A549 treated with Mapracorat at 1 μM for 4 hours (cell line): ENCODE results near the gene OR10AD1. TPM values are rescaled to one million over a fixed set of nuclear protein-coding genes. Genes with fewer than 3 reads are reported as not detected.

Experiments used
- total RNA-seq: library from RNA; stranded (reverse); fragments of 200-300 nt; extraction: Qiagen RNA extraction; gene quantifications from 5 replicates; pipeline ENCODE4 v1.2.3, GENCODE V29; 2022

OR10AD1 gene, protein sequence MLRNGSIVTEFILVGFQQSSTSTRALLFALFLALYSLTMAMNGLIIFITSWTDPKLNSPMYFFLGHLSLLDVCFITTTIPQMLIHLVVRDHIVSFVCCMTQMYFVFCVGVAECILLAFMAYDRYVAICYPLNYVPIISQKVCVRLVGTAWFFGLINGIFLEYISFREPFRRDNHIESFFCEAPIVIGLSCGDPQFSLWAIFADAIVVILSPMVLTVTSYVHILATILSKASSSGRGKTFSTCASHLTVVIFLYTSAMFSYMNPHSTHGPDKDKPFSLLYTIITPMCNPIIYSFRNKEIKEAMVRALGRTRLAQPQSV
- not detected in 5 replicates for total RNA-seq

DNA sequence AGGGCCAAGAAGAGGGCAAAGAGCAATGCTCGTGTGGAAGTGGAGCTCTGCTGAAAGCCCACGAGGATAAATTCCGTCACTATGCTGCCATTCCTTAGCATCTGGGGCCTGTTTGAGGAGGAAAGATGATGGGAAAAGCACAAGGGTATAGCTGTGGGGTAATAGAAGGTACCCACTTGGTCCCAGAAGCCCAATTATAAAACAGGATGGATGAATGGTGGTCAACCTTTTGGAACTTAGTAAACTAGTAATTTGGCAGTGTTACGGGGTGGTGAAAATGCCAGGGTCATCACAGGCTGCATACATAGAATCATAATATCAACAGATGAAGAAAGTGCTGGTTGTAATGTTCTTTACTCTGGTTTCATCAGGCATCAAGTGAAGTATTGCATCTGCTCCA is at the start of gene OR10AD1:
Gene OR10AD1, minus strand, starts transcription at position 101 of the 400 bp plus-strand sequence. Its CDS starts 0 bp downstream, at position 101.

DNA sequence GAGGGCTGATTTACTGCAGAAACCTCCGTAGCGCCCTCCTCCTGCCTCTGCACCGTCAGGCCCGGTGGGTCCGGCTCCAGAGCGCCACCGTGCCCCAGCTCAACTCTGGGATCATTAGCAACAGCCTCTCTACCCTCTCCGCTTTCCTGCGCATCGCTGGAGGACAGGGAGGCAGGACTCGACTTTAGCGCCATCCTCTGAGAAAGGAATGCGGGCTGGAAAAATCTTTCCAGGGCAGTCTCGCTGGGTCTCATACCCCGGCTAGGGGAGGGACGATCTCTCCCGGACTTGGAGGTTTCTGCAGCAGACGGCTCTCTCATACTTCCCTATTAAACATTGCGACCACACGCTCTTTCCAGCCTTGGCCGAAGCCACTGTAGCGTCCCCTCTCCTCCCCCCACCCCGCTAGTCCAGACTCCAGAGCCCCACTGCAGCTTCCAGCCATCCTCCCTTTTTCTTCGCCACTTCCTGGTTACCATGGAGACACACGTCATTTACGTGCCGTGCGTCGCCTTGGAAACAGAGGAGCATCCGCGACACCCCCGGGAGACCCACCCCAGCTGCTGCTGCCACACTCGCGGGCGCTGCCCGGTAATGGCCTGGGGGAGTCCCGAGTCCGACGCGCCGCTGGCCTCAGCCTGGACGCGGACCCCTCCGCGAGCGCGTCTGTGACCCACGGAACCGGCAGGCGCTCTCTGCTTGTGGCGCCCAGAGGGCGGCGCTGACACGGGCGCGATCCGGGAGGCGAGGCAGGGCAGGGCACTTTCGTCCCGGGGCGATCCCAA is 19.8 kb downstream of the OR10AD1 start, which contains the start of gene CCDC184:
Gene CCDC184, plus strand, starts transcription at position 554 of the 785 bp plus-strand sequence. CDS start 479 bp downstream, outside the sequence.

DNA sequence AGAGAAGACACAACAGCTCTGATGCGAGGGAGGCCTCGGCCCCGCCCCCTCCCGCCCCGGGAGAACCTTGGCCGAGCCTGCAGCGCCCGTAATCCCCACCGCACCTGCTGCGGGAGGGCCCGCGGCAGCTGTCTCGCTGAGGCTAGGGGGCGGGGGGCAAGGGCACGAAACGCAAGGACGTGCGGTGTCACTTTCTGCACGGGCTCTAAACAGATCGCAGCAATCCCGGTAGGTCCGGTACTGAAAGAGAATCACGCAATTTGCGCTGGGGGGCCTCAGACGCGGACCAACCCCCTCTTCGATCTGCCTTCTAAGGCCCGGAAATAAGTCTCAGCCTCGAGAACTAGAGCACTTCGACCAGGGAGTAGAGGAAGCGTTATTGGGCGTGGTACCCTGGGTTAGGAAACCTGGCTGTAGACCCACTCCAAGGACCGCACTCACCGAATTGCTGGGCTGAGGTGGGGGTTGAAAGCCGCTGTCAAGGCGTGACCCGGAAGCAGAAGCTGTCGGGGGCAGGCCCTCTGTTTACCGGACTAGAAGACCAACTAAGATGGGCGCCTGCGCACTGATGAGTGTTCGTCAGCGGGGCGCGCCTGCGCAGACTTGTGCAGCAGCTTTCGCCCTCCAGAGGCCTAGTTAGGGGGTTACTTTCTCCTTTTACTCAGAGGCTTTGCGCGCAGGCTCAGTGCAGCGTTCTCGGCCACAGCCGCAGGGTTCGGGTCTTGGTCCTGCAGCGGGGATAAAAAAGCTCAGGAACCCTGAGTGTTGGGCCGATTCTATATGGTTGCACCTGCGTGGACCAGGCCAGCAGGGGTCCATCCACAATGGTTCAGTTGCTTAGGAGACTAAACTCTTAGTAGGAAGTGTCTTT is 45.8 kb downstream of the OR10AD1 start, which contains the start of gene ASB8:
Gene ASB8, minus strand, starts transcription at position 498 of the 871 bp plus-strand sequence. CDS start 4,019 bp downstream, outside the sequence.

Other genes starting within 250 kb of the OR10AD1 start
- gene TMEM106C, start 239.7 kb downstream of the OR10AD1 start, total RNA-seq: 119 to 142 TPM (median 127 TPM) in 5 replicates
- gene COL2A1, start 198.8 kb downstream of the OR10AD1 start, total RNA-seq: 0.07 to 0.15 TPM (median 0.10 TPM) in 4 of 5 replicates, not detected in the other
- 10.2 to 12.2 TPM (median 12.0 TPM) in 5 replicates for gene SENP1, start 97.2 kb downstream of the OR10AD1 start, total RNA-seq
- gene PFKM, start 83.9 kb downstream of the OR10AD1 start, total RNA-seq: 22.6 to 28.5 TPM (median 24.9 TPM) in 5 replicates
- 10.8 to 19.1 TPM (median 13.1 TPM) in 5 replicates for gene ASB8, start 45.8 kb downstream of the OR10AD1 start, total RNA-seq
- 2.6 to 3.8 TPM (median 3.2 TPM) in 5 replicates for gene CCDC184, start 19.6 kb downstream of the OR10AD1 start, total RNA-seq
- gene ZNF641, start 147.6 kb upstream of the OR10AD1 start, total RNA-seq: 4.6 to 6.3 TPM (median 5.5 TPM) in 5 replicates